ENCODE measurements around the gene TFAP2C.

Gene TFAP2C
- long read RNA-seq, result 0 reads

DNA sequence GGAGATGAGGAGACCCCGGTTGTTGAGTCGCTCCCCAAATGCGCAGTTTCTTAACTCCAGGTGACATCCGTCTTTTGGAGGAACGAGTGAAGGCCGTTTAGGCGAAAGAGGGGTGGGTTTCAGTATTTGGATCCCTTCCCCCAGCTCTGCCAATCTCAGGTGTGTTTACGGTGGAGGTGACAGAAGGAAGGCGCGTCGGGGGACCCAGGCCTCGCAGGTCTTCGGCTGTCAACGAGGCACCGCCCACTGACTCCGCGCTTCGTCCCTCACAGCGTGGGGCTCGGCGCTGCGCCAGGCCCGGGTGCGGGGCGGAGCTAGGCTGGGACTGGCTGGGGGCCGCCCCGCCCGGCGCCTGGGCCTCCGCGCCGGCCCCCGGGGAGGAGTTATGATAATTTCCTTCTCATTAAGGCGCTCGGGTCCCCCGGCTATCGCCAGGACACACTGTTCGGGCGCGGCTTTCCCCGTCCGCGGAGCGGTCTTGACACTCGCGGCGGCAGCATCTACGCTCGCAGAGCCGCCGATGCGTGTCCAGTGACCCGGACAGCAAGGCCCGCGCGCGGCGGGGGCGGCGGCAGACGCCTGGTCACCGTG is at the start of gene TFAP2C:
TSS of gene TFAP2C (plus strand) at position 434 of the 591 bp plus-strand sequence. CDS start 239 bp downstream, outside the sequence.
- Histone ChIP-seq H3K27ac (replicated peaks) (no peak within 1 kb of the TSS), H3K27me3 (ENCODE audit: insufficient read depth, poor library complexity, severe bottlenecking) (peaks cover 92% of the 10 kb centered on the region), H3K4me3 (replicated peaks; ENCODE audit: insufficient read depth, low read length) (no peak within 1 kb of the TSS)
- no peak for TF ChIP-seq GABPA (IDR thresholded peaks at IDR 0.05; ENCODE audit: low read depth)
- TF ChIP-seq, protein P1, sequence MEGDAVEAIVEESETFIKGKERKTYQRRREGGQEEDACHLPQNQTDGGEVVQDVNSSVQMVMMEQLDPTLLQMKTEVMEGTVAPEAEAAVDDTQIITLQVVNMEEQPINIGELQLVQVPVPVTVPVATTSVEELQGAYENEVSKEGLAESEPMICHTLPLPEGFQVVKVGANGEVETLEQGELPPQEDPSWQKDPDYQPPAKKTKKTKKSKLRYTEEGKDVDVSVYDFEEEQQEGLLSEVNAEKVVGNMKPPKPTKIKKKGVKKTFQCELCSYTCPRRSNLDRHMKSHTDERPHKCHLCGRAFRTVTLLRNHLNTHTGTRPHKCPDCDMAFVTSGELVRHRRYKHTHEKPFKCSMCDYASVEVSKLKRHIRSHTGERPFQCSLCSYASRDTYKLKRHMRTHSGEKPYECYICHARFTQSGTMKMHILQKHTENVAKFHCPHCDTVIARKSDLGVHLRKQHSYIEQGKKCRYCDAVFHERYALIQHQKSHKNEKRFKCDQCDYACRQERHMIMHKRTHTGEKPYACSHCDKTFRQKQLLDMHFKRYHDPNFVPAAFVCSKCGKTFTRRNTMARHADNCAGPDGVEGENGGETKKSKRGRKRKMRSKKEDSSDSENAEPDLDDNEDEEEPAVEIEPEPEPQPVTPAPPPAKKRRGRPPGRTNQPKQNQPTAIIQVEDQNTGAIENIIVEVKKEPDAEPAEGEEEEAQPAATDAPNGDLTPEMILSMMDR (IDR thresholded peaks at IDR 0.05; ENCODE audit: insufficient read depth, low read length), result no peak
- no peak for TF ChIP-seq SPI1 (IDR thresholded peaks at IDR 0.05; ENCODE audit: borderline replicate concordance, low read depth)
- no peak for TF ChIP-seq POLR2AphosphoS5 (IDR thresholded peaks at IDR 0.05; ENCODE audit: low read depth)
- TF ChIP-seq, protein P2, sequence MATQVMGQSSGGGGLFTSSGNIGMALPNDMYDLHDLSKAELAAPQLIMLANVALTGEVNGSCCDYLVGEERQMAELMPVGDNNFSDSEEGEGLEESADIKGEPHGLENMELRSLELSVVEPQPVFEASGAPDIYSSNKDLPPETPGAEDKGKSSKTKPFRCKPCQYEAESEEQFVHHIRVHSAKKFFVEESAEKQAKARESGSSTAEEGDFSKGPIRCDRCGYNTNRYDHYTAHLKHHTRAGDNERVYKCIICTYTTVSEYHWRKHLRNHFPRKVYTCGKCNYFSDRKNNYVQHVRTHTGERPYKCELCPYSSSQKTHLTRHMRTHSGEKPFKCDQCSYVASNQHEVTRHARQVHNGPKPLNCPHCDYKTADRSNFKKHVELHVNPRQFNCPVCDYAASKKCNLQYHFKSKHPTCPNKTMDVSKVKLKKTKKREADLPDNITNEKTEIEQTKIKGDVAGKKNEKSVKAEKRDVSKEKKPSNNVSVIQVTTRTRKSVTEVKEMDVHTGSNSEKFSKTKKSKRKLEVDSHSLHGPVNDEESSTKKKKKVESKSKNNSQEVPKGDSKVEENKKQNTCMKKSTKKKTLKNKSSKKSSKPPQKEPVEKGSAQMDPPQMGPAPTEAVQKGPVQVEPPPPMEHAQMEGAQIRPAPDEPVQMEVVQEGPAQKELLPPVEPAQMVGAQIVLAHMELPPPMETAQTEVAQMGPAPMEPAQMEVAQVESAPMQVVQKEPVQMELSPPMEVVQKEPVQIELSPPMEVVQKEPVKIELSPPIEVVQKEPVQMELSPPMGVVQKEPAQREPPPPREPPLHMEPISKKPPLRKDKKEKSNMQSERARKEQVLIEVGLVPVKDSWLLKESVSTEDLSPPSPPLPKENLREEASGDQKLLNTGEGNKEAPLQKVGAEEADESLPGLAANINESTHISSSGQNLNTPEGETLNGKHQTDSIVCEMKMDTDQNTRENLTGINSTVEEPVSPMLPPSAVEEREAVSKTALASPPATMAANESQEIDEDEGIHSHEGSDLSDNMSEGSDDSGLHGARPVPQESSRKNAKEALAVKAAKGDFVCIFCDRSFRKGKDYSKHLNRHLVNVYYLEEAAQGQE (IDR thresholded peaks at IDR 0.05; ENCODE audit: insufficient replicate concordance, low read depth), result no peak
- DNase-seq (ENCODE audit: low read depth in 1 of 2, low spot score in 1 of 2), result no peak

DNA sequence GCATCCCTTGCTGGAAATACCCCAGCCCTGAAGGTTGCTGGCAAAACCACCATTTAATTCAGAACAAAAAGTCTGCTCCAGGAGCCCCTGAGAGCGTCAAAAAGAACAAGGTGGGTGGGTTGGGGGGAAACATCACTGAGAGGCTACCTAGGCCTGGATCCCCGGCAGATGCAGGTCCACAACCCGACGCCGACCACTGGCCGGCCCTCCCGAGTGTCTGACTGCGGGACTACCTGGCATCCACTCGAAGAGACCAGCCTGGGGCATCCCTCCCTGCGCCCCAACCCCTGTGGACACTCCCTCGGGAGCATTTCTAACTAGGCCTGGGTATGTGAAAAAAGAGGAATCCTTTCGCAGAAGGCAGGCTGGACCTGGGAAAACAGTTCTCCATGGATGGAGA is 48.9 kb upstream of the TFAP2C start:
- TF ChIP-seq GABPA (IDR thresholded peaks at IDR 0.05; ENCODE audit: low read depth) (no peak), POLR2AphosphoS5 (IDR thresholded peaks at IDR 0.05; ENCODE audit: low read depth) (no peak), SPI1 (IDR thresholded peaks at IDR 0.05; ENCODE audit: borderline replicate concordance, low read depth) (no peak)
- TF ChIP-seq, protein P2 (IDR thresholded peaks at IDR 0.05; ENCODE audit: insufficient replicate concordance, low read depth), result no peak
- TF ChIP-seq, protein P1 (IDR thresholded peaks at IDR 0.05; ENCODE audit: insufficient read depth, low read length), result no peak
- no peak overlapping the region for H3K4me3 ChIP-seq (replicated peaks; ENCODE audit: insufficient read depth, low read length)
- no peaks in the 10 kb centered on the region for H3K27me3 ChIP-seq (ENCODE audit: insufficient read depth, poor library complexity, severe bottlenecking)
- no peak overlapping the region for H3K27ac ChIP-seq (replicated peaks)
- DNase-seq (ENCODE audit: low read depth in 1 of 2, low spot score in 1 of 2), result no peak

DNA sequence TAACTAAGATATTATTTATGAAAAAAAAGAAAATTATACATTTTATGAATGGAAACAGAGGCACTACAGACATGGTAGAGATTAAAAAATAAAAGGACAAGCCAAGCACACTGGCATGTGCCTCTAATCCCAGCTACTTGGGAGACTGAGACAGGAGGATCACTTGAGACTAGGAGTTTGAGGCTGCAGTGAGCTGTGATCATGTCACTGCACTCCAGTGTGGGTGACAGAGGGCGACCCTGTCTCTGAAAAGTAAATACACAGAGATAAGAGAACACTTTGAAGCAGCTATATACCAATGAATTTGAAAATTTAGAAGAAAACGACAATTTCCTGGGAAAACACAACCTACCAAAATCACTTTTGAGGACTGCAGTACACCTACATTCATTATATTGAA is 47.4 kb upstream of the TFAP2C start:
- no peak overlapping the region for H3K27ac ChIP-seq (replicated peaks)
- DNase-seq (ENCODE audit: low read depth in 1 of 2, low spot score in 1 of 2), result no peak
- TF ChIP-seq POLR2AphosphoS5 (IDR thresholded peaks at IDR 0.05; ENCODE audit: low read depth), result no peak
- TF ChIP-seq, protein P1 (IDR thresholded peaks at IDR 0.05; ENCODE audit: insufficient read depth, low read length), result no peak
- TF ChIP-seq GABPA (IDR thresholded peaks at IDR 0.05; ENCODE audit: low read depth), result no peak
- TF ChIP-seq SPI1 (IDR thresholded peaks at IDR 0.05; ENCODE audit: borderline replicate concordance, low read depth), result no peak
- TF ChIP-seq, protein P2 (IDR thresholded peaks at IDR 0.05; ENCODE audit: insufficient replicate concordance, low read depth), result no peak
- no peaks in the 10 kb centered on the region for H3K27me3 ChIP-seq (ENCODE audit: insufficient read depth, poor library complexity, severe bottlenecking)
- H3K4me3 ChIP-seq (replicated peaks; ENCODE audit: insufficient read depth, low read length), result no peak overlapping the region
